IPS DF 4.7 (cell line): ENCODE results near the gene GSG1L.

Source experiments
- DNase-seq: peaks from one replicate; pipeline ENCODE4 v3.0.0-alpha.2; 2013; ENCODE audit warnings: low spot score; ENCODE audit errors: extremely low read depth

GSG1L gene

DNA sequence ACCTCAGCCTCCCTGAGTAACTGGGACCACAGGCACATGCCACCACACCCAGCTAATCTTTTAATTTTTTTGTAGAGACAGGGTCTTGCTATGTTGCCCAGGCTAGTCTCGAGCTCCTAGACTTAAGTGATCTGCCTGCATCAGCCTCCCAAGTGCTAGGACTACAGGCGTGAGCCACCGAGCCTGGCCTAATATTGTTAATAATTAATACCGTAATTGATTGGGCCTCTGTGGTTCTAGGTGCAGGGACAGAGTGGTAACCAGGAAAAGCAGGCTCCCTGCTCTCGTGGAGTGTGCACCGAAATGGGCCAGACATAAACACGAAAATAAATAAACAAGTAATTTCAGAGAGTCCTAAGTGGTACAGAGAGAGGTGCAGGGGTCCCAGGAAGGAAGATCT is 241.0 kb downstream of the GSG1L start:
- no peak for DNase-seq

DNA sequence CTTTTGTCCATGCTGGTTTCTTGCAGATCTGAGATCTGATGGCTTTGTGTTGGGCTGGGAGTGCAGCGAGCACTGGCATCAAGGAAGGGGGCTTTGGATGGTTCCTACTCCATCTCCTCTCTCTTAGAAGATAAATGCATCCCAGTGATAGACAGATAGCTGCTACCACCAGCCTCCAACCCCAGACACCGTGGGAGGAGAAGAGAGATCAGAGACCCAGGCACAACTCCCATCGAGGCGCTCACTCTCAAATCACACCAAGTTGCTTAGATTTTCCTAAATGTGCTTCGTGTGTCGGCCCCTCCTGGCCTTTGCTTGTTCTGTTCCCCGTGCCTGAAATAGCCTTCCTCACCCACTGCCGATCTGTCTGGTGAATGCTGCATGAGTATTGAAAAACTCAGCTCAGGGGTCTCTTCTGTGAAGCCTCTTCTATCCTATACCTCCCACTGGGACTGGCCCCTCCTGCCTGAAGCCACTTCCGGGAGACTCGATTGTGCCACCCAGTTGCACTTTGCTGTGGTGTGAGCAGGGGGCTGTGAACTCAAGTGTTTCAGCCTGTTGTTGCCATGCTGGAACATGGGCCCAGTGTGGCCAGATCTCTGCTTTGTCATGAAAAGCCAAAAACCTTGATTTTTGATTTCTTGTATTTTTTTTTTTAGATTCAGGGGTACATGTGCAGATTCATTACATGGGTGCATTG is 242.7 kb downstream of the GSG1L start:
- no peak for DNase-seq

DNA sequence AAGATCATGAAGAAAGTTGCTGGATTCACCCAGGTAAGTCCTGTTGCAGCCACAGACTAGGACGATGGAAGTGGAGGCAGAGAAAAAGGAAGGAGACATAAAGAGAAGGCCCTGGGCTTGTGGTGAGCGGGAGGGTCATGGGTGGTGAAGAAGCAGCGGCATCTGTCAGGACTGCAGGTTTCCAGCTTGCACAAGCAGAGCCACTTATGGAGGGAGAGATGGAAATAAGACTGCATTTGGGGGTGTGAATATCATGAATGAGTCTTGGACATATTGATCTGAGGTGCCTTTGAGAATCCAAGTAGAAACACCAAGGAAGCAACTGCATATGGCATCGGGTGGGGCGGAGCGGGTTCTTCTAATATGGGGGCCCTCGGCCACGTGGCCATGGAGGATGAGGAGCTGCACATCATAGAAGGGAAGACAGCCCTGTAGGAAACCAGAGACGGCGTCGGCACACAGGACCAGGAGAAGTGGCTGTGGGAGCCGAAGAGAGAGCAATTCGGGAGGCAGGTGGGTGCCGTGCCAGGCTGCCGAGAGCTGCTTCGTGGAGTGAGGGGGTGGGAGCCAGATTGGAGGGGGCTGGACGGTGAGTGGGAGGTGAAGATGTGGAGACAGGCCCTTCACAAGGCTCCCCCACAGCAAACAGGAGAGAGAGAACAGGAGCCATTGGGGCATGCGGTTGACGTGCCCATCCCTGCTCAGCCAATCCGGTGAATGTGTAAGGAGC is 243.5 kb downstream of the GSG1L start:
- DNase-seq: no peak

DNA sequence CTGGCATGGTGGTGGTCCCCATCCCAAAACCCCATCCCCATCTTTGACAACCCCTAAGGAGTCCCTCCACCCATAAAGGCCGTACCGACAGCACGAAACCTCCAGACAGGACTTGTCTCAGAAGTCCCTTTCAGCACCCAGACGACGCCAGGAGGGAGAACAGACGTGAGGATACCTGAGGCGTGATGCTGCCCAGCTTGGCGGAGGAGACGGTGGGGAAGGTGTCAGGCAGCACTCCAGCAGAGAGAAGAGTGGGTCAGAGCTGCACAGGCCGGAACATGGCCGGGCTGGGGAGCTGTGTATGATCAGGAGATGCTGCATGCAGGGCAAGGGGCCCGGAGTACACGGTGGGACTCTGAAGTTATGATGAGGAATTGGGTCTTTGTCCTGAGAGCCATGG is 244.2 kb downstream of the GSG1L start:
- DNase-seq: no peak

DNA sequence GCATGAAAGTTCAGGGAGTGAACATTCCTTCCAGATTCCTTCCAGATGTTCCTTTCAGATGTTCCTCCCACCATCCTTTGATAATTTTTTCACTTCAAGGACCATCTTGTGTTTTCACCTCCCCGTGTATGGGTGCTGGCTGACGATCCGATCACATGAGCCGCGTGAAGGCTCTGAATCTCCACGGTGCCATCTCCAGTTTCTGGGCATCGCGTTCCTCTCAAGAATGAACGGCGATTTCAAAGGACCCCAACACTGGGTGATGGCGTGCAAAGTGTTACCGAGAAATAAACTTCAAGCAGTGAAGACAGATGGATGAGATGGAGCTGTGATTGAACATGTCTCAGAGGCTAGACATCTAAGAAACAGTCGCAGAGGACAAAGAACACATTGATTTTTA is 245.3 kb downstream of the GSG1L start:
- no peak for DNase-seq

DNA sequence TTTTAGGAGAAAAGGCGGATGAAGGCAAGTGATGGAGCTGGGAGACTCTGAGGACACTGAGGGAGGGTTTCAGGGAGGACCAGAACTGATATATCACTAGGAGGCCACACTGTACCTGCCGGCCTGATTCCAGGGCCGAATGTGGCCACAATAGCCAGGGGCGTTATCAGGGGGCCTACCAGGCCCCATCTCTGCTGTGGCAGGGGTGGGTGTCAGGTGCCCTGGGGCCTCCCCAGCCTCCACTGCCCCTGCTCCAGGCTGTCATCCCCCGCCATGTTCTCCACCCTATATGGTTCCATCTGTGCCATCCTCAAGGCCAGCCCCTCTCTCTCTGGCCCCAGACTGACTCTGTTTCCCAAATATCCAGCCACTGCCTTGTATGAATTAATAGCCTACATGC is 246.5 kb downstream of the GSG1L start:
- no peak for DNase-seq

DNA sequence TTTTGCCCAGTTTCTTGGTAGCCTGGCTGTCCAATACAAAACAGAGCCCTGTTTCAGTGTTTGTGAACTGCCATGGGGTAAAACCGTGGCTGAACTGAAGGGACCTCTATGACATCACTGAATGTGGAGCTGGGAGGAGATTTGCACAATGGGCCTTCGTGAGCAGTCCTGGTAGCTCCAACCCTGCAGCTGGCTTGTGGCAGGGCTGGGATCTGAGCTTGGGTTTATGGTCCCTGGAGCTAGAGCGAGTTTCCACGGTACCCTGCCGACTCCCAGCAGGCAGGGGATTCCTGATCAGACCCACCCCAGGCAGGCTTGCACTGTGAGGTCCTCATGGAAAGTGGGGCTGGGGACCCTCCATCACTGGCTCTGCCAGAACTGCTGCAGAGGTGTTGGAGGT is 247.0 kb downstream of the GSG1L start:
- DNase-seq: no peak

DNA sequence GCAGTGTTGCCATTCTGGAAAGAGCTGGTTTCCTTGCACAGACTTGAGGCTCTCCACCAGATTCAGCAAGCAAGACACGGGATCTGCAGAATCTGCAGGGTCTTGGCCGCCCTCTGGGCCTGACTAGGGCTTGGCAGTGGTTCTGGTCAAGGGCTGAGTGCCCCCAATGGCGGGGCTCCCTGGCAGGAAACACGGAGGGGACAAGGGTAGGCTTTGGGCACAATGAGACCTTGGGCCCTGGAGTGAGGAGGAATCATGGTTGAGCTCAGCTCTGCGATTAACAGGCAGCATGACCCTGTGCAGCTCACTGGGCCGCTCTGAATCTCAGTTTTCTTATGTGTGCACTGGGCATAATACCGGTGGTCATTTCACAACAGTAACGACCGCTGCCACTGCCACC is 249.9 kb downstream of the GSG1L start:
- DNase-seq: no peak

DNA sequence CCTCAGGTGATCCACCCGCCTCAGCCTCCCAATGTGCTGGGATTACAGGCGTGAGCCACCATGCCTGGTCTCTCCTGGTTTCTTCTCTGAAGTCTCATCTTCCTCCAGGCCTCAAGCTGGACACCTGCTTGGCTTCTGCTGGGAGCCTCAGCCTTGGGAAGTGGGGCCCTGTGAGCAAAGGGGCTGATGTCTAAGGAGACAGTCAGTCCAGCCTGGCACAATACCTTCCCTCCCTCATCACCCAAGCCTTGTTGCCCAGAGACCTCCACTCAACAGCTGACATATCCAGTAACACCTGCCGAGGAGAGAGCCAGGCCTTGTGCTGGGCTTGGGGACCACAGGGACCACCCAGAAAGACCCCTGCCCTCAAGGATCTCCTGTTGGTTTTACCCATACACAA is 251.6 kb downstream of the GSG1L start:
- DNase-seq: no peak

DNA sequence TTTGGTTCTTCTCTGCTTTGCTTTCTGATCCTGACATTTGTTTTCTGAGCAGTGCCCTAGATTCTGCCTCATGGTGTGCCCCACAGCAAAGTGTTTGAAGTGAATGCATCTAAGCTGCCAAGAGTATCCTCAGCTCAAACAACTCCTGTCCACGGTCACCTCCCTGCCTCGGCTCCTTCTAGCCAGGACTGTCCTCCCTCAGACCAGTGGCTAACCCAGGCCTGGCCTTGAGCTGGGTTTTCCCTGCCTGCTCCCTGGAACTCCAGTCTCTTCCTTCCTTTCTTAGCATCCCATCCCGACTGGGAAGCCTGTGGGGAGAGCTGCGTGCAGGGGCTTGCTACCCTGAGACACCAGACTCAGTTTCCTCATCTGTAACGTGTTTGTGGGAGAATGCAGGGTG is 256.5 kb downstream of the GSG1L start:
- DNase-seq: no peak

DNA sequence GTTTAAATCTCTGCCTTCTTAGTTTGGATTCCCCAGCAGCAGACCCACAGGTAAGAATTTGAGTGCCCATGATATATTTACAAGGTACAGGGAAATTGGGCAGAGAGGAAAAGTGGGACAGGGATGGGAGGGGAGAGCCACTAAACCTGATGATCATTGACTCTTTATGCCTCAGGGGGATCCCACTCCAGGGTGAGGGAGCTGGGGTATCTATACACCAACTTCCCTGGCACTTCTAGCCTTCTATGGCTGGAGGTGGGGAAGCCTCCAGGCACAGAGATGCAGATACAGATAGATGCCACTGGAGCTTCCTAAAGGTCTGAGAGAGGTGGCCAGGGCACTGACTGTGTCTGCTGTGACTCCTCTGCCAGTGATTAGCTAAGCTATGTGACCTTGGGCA is 257.1 kb downstream of the GSG1L start:
- DNase-seq: no peak

DNA sequence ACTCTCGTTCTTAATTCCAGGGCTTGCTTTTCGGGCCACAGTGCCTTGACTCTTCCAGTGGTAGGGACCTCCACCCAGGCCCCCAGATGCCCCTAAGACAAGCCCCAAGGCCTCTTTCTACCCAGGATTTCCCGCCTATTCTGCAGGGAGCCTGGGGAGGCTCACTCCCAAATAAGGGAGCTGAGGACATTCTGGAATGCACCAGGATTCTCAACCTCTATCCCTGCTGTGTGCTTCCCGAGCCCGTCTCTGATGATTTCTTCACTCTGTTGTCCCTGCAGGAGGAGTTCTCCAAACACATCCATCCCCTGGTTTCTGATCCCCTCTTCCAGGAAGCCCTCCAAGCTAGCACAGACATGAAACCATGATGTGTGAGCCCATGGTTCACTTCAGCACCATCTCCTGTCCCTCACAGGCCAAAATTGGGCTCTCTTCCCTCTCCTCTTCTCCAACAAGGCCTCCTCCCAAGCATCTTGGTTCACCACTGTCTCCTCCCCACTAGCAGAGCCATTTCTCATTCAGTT is 257.6 kb downstream of the GSG1L start:
- no peak for DNase-seq

DNA sequence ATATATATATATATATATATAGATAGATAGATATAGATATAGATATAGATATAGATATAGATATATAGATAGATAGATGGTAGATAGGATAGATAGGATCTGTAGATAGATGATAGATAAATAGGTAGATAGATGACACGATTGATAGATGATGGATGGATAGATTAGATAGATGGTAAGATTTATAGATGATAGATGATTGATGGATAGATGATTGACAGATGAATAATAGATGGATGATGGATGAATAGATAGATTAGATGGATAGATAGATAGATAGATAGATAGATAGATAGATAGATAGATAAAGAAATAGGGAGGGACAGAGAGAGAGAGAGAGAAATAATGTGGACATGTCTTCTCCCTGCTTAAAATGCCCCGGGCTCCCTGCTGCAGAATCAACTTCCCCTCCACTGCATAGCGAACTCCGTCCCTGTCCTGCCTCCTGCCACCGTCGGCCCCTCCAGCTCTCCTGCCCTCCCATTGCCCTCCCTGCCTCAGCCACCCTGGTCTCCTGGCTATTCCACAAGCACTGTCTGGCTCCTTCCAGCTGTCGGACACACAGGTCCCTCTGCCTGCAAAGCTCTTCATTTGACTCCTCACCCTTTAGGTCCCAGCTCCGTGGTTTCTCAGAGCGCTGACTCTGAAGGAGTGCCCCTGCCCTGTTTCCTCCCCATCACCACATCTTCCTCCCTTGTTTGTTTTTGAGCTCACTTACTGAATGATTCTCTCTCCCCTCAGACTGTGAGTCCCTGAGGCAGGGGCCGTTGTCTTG is 259.6 kb downstream of the GSG1L start:
- no peak for DNase-seq

DNA sequence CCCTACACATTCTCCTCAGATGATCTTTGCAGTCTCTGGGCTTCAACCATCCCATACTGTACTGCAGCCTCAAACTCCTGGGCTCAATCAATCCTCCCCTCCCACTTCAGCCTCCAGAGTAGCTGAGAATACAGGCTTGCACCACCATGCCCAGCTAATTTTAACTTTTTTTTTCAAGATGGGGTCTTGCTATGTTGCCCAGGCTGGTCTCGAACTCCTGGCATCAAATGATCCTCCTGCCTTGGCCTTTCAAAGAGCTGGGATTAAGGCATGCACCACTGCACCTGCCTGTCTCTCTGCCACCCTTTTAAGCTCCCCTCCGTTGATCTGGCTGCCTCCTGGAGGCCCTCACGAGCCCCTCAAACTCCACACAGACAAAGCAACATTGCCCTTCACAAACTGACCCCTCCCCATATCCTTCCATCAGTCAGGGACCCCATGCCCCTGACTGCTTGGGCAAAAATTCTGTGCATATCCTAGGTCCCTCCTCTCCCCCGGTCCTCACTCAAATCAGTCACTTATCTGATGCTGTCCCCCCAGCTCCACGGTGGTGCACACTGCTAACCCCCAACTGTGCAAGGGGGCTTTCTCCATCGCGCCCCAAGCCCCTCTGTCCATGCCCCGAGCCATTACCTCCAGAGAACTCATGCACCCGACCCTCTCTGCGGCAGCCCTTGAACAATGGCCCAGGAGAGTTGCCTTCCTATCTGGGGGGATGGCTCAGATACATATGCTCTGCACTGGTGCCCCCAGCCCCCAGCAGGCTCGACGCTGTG is 260.7 kb downstream of the GSG1L start:
- no peak for DNase-seq

DNA sequence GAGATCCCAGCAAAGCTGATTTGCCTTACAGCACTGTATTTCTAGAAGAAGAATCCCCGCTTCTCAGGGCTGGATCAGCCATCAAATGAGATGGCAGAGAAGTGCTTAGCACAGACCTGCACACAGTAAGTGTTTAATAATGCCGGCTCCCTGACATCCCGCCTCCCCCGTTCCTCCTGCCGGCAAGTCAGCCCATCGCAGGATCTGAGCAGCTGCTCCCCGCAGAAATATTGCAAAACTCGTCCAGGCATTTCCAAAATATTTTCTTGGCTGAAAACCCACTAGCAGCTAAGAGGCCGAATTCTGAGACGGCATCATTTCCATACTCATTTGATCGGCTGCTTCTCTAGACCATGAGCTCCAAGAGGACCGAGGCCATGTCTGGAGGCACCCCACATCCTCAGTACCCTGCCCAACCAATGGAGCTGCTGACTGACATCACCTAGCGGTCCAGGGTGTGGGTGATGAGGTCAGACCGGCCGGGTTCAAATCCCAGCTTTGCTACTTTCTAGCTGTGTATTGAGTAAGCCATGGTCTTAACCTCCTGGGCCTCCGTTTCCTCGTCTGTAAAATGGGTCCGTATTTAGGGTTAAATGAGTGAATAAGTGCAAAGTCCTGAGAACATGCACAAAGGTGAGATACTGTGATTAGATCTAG is 262.1 kb downstream of the GSG1L start:
- no peak for DNase-seq

DNA sequence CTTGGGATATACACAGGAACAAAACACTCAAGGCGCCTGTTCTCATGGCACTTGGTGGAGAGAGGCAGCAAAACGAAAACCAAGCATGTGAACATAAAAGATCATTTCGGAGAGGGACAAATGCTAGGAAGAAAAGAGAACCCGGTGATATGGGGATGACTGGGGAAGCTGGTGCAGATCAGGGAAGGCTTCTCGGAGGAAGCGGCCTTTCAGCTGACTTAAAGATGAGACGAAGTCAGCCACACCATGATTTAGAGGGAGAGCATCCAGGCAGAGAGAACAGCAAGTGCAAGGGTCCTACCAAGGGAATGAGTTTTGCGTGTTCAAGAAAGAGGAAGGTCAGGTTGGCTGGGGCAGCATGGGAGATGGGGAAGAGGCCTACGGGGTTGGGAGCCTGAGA is 262.7 kb downstream of the GSG1L start:
- DNase-seq: no peak

DNA sequence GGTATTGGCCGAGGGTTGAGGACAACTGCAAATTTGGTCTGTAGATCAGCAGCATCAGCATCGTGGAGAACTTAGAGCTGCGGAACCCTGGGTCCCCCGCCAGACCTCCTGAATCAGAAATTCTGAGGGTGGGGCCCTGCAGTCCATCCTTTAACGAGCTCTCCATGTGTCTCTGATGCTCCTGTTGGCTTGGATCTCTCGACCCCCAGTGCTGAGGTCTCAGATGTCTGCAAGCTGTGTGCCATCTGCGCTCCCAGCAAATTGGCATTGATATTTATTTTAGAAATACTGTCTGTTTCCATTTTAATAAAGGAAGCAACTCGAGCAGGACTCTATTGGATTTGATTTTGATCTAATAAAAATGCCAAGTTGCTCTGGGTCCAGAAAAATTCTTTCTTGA is 263.6 kb downstream of the GSG1L start:
- DNase-seq: no peak

DNA sequence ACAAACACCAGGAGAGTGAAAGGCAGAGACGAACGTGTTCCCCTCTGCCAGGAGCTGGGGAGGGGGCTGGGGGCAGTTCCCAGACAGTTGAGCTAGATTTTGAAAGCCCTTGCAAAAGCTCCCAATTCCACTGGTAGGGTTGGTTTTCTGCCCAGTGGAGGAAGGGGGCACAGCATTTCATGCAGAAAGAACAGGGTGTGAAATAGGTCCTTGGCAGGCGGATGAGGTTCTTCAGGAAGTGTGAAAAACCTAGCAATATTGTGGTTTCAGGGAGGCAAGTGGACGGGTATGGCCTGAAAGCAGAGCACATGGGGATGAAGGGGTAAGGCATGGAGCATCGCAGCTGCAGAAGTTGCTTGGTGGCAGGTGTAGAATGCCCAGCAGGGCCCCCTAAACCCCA is 265.3 kb downstream of the GSG1L start:
- DNase-seq: no peak

DNA sequence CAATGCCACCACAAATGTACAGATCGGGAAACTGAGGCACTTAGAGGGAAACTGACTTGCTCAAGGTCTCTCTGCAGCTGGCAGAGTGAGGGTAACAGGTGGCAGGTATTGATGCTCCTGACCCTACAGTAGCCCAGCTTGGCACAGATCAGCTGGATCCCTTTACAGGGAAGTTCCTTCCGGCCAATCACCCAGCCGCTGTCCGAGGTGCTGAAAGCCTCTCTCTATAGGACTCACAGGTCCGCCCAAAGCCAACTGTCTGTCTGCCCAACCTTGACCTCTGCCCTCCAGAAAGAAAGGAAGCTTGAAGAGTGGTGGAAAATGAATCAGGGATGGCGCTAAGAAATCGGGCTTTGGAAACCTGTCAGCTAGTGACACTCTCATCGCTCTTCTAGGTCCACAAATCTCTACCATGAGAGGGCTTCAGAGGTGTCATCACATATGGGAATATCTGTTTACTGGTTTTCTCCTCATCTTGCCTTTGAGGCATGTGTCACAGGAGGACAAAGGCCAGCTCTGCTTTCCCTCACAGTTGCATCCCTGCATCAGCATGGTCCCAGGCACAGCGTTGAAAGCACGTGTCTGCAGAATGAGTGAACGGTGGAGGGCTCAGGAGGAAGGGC is 267.4 kb downstream of the GSG1L start:
- DNase-seq: peak; percentile 30

DNA sequence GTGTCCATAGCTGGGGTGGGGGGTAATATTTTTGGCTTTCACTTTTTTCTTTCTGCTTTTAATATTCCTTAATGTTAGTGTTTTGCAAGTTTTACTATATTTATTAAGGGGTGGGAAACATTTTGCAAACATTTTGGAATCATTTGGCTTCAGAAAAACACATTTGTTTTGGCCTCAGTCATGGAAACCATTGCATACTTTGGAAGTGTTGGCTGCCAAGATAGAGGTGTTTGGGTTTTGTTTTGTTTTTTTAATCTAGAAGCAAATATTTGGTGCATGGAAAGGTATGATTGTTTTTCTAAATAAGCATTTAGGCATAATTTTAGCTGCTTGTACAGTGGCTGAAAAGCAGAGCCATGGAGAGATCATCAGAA is 270.3 kb downstream of the GSG1L start:
- DNase-seq: no peak
